Measurements from ENCODE around the gene TALDO1. TPM values are rescaled to one million over a fixed set of nuclear protein-coding genes. Genes with fewer than 3 reads are reported as not detected.
A peak's percentile ranks its signal among the peaks of the same experiment; 100 is the strongest.

The TALDO1 gene
- total and polyA plus RNA-seq, 2 experiments from 2014 or later, result 353 to 402 TPM

GRCh38 chr11:720017-720641 lies 27.1 kb upstream of the TALDO1 start:
- peaks cover 4% of the 10 kb centered on the region; the same call in 1 of the 3 replicates for H3K9me3 Mint-ChIP-seq
- 0 out of 2 replicates have a peak, but pooled peaks cover 18% of the 10 kb centered on the region for H3F3A ChIP-seq (replicated peaks; ENCODE audit: low read depth)
- H3K27me3 Mint-ChIP-seq (ENCODE audit: insufficient read depth, low read depth, poor library complexity), result peaks cover 9% of the 10 kb centered on the region
- ATAC-seq (peak; percentile 4; the same call in 2 of the 3 replicates), DNase-seq (ENCODE audit: low spot score) (no peak)
- H3K27ac ChIP-seq (ENCODE audit: low read depth), result no peak overlapping the region
- peak overlapping the region; percentile 46; the same call in 2 of the 3 replicates for H3K4me3 Mint-ChIP-seq
- peak overlapping the region; percentile 87; the same call in 1 of the 2 replicates for H2AFZ ChIP-seq
- no peaks in the 10 kb centered on the region for H4K20me1 ChIP-seq (replicated peaks; ENCODE audit: insufficient read depth)
- H3K4me1 Mint-ChIP-seq, result peaks cover 5% of the 10 kb centered on the region; the same call in 2 of the 3 replicates
- no peaks in the 10 kb centered on the region for H3K27me3 ChIP-seq (ENCODE audit: insufficient read depth)
- no peaks in the 10 kb centered on the region; the same call in 2 of the 3 replicates for H3K36me3 Mint-ChIP-seq (ENCODE audit: low read depth)
- no peak overlapping the region for H3K27ac Mint-ChIP-seq
- TF ChIP-seq EZH2 (IDR thresholded peaks at IDR 0.05; ENCODE audit: low read depth, unreplicated experiment), result no peak
- TF ChIP-seq, protein P1, sequence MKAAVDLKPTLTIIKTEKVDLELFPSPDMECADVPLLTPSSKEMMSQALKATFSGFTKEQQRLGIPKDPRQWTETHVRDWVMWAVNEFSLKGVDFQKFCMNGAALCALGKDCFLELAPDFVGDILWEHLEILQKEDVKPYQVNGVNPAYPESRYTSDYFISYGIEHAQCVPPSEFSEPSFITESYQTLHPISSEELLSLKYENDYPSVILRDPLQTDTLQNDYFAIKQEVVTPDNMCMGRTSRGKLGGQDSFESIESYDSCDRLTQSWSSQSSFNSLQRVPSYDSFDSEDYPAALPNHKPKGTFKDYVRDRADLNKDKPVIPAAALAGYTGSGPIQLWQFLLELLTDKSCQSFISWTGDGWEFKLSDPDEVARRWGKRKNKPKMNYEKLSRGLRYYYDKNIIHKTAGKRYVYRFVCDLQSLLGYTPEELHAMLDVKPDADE (IDR thresholded peaks at IDR 0.05), result no peak
- H3K36me3 ChIP-seq (ENCODE audit: insufficient read depth), result no peaks in the 10 kb centered on the region
- peak overlapping the region; percentile 51 for H3K4me3 ChIP-seq
- H3K79me2 ChIP-seq (replicated peaks; ENCODE audit: insufficient read depth), result no peaks in the 10 kb centered on the region
- no peaks in the 10 kb centered on the region for H3K9me2 ChIP-seq (ENCODE audit: insufficient read depth)
- H3K4me2 ChIP-seq, result peak overlapping the region; percentile 76
- H3K4me1 ChIP-seq (ENCODE audit: insufficient read depth), result no peaks in the 10 kb centered on the region; the same call in none of the 2 replicates

- Histone ChIP-seq H2AFZ (peak overlapping the region; percentile 87; the same call in 1 of the 2 replicates), H4K20me1 (replicated peaks; ENCODE audit: insufficient read depth) (no peaks in the 10 kb centered on the region), H3K79me2 (replicated peaks; ENCODE audit: insufficient read depth) (no peaks in the 10 kb centered on the region), H3K27ac (ENCODE audit: low read depth) (no peak overlapping the region), H3K4me2 (peak overlapping the region; percentile 76), H3K9me2 (ENCODE audit: insufficient read depth) (no peaks in the 10 kb centered on the region), H3F3A (replicated peaks; ENCODE audit: low read depth) (0 out of 2 replicates have a peak, but pooled peaks cover 19% of the 10 kb centered on the region), H3K36me3 (ENCODE audit: insufficient read depth) (no peaks in the 10 kb centered on the region), H3K4me3 (peak overlapping the region; percentile 51), H3K4me1 (ENCODE audit: insufficient read depth) (no peaks in the 10 kb centered on the region; the same call in none of the 2 replicates), H3K27me3 (ENCODE audit: insufficient read depth) (no peaks in the 10 kb centered on the region)
- Mint-ChIP-seq H3K4me3 (peak overlapping the region; percentile 46; the same call in 2 of the 3 replicates), H3K36me3 (ENCODE audit: low read depth) (no peaks in the 10 kb centered on the region), H3K4me1 (peaks cover 7% of the 10 kb centered on the region; the same call in 2 of the 3 replicates), H3K9me3 (no peaks in the 10 kb centered on the region; the same call in 2 of the 3 replicates), H3K27me3 (ENCODE audit: insufficient read depth, low read depth, poor library complexity) (peaks cover 12% of the 10 kb centered on the region), H3K27ac (no peak overlapping the region)
- peak; percentile 74 for ATAC-seq
- TF ChIP-seq EZH2 (IDR thresholded peaks at IDR 0.05; ENCODE audit: low read depth, unreplicated experiment) (no peak), POLR2AphosphoS5 (IDR thresholded peaks at IDR 0.05; ENCODE audit: low read depth) (peak; percentile 67)
- TF ChIP-seq, protein P1 (IDR thresholded peaks at IDR 0.05), result no peak
- TF ChIP-seq, protein P2, sequence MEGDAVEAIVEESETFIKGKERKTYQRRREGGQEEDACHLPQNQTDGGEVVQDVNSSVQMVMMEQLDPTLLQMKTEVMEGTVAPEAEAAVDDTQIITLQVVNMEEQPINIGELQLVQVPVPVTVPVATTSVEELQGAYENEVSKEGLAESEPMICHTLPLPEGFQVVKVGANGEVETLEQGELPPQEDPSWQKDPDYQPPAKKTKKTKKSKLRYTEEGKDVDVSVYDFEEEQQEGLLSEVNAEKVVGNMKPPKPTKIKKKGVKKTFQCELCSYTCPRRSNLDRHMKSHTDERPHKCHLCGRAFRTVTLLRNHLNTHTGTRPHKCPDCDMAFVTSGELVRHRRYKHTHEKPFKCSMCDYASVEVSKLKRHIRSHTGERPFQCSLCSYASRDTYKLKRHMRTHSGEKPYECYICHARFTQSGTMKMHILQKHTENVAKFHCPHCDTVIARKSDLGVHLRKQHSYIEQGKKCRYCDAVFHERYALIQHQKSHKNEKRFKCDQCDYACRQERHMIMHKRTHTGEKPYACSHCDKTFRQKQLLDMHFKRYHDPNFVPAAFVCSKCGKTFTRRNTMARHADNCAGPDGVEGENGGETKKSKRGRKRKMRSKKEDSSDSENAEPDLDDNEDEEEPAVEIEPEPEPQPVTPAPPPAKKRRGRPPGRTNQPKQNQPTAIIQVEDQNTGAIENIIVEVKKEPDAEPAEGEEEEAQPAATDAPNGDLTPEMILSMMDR (conservative IDR thresholded peaks at IDR 0.05; ENCODE audit: low read depth in 2 of 2), result no peak
- DNase-seq (ENCODE audit: low spot score), result peak; percentile 91
These were observed 26.5 kb upstream of the TALDO1 start for GRCh38 chr11:720642-721246.
